ENCODE data around the gene MMP10.

DNA sequence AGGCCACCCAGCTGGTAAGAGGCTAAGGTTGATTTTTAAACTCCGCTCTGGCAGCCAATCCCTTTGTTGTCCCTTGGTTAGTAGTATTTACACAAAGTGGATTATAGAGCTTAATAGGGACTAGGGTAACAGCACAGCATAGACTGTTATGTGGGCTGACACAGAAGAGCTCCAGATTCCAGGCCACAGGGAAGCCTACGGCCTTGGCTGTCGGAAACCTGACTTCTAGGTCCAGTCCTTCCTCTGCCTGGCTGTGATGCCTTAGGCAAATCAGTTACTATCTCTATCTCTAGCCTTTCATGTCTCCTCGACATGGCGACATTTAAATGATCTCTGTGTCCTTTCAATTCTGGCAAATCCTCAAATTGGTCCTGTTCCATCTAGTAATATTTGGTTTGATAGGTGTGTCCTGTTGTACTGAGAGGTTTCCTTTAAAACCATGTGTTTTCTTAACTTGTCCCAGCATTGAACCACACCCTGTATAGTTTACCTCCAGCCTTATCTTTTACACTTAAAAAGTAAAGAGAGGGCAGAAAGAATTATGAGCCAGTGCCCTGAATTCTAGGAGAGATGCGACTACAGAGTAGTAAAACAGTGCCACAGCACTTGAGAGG lies 13.4 kb upstream of the MMP10 start:
- TF ChIP-seq, protein P1, sequence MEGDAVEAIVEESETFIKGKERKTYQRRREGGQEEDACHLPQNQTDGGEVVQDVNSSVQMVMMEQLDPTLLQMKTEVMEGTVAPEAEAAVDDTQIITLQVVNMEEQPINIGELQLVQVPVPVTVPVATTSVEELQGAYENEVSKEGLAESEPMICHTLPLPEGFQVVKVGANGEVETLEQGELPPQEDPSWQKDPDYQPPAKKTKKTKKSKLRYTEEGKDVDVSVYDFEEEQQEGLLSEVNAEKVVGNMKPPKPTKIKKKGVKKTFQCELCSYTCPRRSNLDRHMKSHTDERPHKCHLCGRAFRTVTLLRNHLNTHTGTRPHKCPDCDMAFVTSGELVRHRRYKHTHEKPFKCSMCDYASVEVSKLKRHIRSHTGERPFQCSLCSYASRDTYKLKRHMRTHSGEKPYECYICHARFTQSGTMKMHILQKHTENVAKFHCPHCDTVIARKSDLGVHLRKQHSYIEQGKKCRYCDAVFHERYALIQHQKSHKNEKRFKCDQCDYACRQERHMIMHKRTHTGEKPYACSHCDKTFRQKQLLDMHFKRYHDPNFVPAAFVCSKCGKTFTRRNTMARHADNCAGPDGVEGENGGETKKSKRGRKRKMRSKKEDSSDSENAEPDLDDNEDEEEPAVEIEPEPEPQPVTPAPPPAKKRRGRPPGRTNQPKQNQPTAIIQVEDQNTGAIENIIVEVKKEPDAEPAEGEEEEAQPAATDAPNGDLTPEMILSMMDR (IDR thresholded peaks at IDR 0.05; ENCODE audit: low read depth, low read length) = no peak
- TF ChIP-seq POLR2A (IDR thresholded peaks at IDR 0.05; ENCODE audit: extremely low read depth, insufficient read length) = no peak
- TF ChIP-seq, protein P2, sequence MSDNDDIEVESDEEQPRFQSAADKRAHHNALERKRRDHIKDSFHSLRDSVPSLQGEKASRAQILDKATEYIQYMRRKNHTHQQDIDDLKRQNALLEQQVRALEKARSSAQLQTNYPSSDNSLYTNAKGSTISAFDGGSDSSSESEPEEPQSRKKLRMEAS (IDR thresholded peaks at IDR 0.05; ENCODE audit: low read depth, low read length) = no peak
- TF ChIP-seq MYC (IDR thresholded peaks at IDR 0.05; ENCODE audit: low read depth, low read length) = no peak
